Subcutaneous preadipocyte (primary cell): Measurements from ENCODE around the gene CEP41. TPM values are rescaled to one million over a fixed set of nuclear protein-coding genes. Genes with fewer than 3 reads are reported as not detected.

Source experiments
- small RNA-seq: library from RNA; depleted of rRNA; stranded (forward); fragments of <200 nt; gene quantifications from one replicate; pipeline ENCODE3, GENCODE V24; 2012
- total RNA-seq: library from RNA; depleted of rRNA; stranded (reverse); fragments of >200 nt; gene quantifications from 2 replicates; pipeline ENCODE4 v1.2.3, GENCODE V29; 2012

Gene CEP41
- total RNA-seq, result 6.6 and 7.7 TPM in 2 replicates

GRCh38 chr7:130440527-130441365 lies at the start of gene CEP41:
Gene CEP41 (minus strand): TSS chr7:130441016. CDS start chr7:130440966, 50 bp downstream.

GRCh38 chr7:130379921-130380860 lies 60.6 kb downstream of the CEP41 start, which contains the start of gene CPA1:
Gene CPA1 (plus strand): TSS chr7:130380494. CDS start chr7:130380521, 27 bp downstream.

GRCh38 chr7:130344271-130344866 lies 96.4 kb downstream of the CEP41 start, which contains the start of gene CPA5:
Gene CPA5 (plus strand): TSS chr7:130344816. CDS start chr7:130346486, 1,670 bp downstream.

Small RNAs within 50 kb of the gene (small RNA-seq; reads per million reads assigned to genes)
- gene RF02148 (not detected), gene RF02149 (not detected), gene RF02150 (not detected)

Other genes starting within 250 kb of the CEP41 start
- gene TMEM209, start 235.6 kb downstream of the CEP41 start, total RNA-seq, result 17.3 and 32.8 TPM in 2 replicates
- gene SSMEM1, start 233.2 kb downstream of the CEP41 start, total RNA-seq, result not detected in 2 replicates
- not detected in 2 replicates for gene CPA2, start 174.2 kb downstream of the CEP41 start, total RNA-seq
- under 0.01 and 1.6 TPM in 2 replicates for gene CPA4, start 147.9 kb downstream of the CEP41 start, total RNA-seq
- not detected in 2 replicates for gene CPA5, start 96.2 kb downstream of the CEP41 start, total RNA-seq
- gene CPA1, start 60.5 kb downstream of the CEP41 start, total RNA-seq, result not detected in 2 replicates
- gene MEST, start 51.1 kb upstream of the CEP41 start, total RNA-seq, result 1.8 and 15.1 TPM in 2 replicates
- 29.0 and 36.0 TPM in 2 replicates for gene COPG2, start 227.7 kb upstream of the CEP41 start, total RNA-seq
- not detected in 2 replicates for gene TSGA13, start 245.5 kb upstream of the CEP41 start, total RNA-seq